Fibroblast of villous mesenchyme (primary cell): ENCODE measurements around the gene NSMCE1. TPM values are rescaled to one million over a fixed set of nuclear protein-coding genes. Genes with fewer than 3 reads are reported as not detected.

Source experiments
- DNase-seq: peaks from one replicate; pipeline ENCODE4 v3.0.0-alpha.2; 2010; ENCODE audit warnings: low read depth
- H3K4me3 ChIP-seq: 2 replicates; pipeline ENCODE4 v1.5.1; 2011; ENCODE audit warnings: low read depth, mild to moderate bottlenecking, low read length
- CTCF ChIP-seq: IDR thresholded peaks from 2 replicates; pipeline ENCODE4 v1.5.1; 2012; ENCODE audit warnings: low read depth, mild to moderate bottlenecking, low read length; ENCODE audit not compliant: insufficient read depth
- total RNA-seq: library from RNA; depleted of rRNA; stranded (reverse); fragments of >200 nt; gene quantifications from 2 replicates; pipeline ENCODE4 v1.2.3, GENCODE V29; 2012

Gene NSMCE1
- total RNA-seq, 1 donor: 69.1 TPM

GRCh38 chr16:27314161-27314723 lies 45.7 kb upstream of the NSMCE1 start:
- DNase-seq: peak; percentile 98
- peak overlapping the region; percentile 90 for H3K4me3 ChIP-seq
- TF ChIP-seq CTCF: no peak

- peak; percentile 94 for DNase-seq
- TF ChIP-seq CTCF: no peak
- peak within 1 kb of the TSS; percentile 90 for H3K4me3 ChIP-seq
These were observed 45.0 kb upstream of the NSMCE1 start, which contains the start of gene IL4R for GRCh38 chr16:27313422-27314160. Gene IL4R, plus strand, starts transcription at chr16:27313974. Its CDS starts 26,230 bp downstream, at chr16:27340204.

- no peak for TF ChIP-seq CTCF
- no peak for DNase-seq
- peak overlapping the region; percentile 90 for H3K4me3 ChIP-seq
These were observed 44.2 kb upstream of the NSMCE1 start for GRCh38 chr16:27312580-27313421.

- TF ChIP-seq CTCF: no peak
- no peak for DNase-seq
- H3K4me3 ChIP-seq: no peak overlapping the region
These were observed 43.3 kb upstream of the NSMCE1 start for GRCh38 chr16:27311897-27312303.

GRCh38 chr16:27311448-27311830 lies 42.9 kb upstream of the NSMCE1 start:
- no peak for TF ChIP-seq CTCF
- peak; percentile 26 for DNase-seq
- H3K4me3 ChIP-seq: no peak overlapping the region

- no peak for TF ChIP-seq CTCF
- DNase-seq: peak; percentile 75
- no peak overlapping the region for H3K4me3 ChIP-seq
These were observed 42.2 kb upstream of the NSMCE1 start for GRCh38 chr16:27310576-27311447.
